DOHH2 (cell line): ENCODE data around the gene SV2C.

Source experiments
- CTCF ChIP-seq: fragments of 200-600 bp; sonication (generic); IDR thresholded peaks from one replicate; pipeline ENCODE4 v1.5.1; 2014; ENCODE audit warnings: antibody characterized with exemption, mild to moderate bottlenecking, low read depth, low read length; ENCODE audit not compliant: poor library complexity, severe bottlenecking
- EZH2phosphoT487 ChIP-seq: fragments of 200-600 bp; sonication (generic); IDR thresholded peaks from 2 replicates; pipeline ENCODE4 v1.6.1; 2017; ENCODE audit warnings: borderline replicate concordance, mild to moderate bottlenecking, antibody characterized with exemption, low read length, moderate library complexity, mixed read lengths

- TF ChIP-seq EZH2phosphoT487: no peak
- TF ChIP-seq CTCF: no peak
These were observed 14.0 kb upstream of the SV2C start for GRCh38 chr5:76069061-76069735.
